GM19240 (cell line): ENCODE results near the gene MRPL46.
"Not testable (repeated sequence)": the region's sequence is repeated elsewhere in the genome, so short reads cannot be mapped to it uniquely, and the experiment has no call there.

Source experiments
- DNase-seq: peaks from one replicate; pipeline ENCODE4 v3.0.0; 2011; ENCODE audit warnings: low spot score; ENCODE audit not compliant: insufficient read length

MRPL46 gene

GRCh38 chr15:88479169-88479568 is 12.0 kb upstream of the MRPL46 start:
- no peak for DNase-seq

- no peak for DNase-seq
Measured at GRCh38 chr15:88477904-88478303, 10.7 kb upstream of the MRPL46 start.

- no peak for DNase-seq
Measured at GRCh38 chr15:88477126-88477525, 9.9 kb upstream of the MRPL46 start.

GRCh38 chr15:88476635-88477060 is 9.5 kb upstream of the MRPL46 start:
- DNase-seq, result no peak

GRCh38 chr15:88473661-88474293 is 6.6 kb upstream of the MRPL46 start:
- not testable (repeated sequence) for DNase-seq

GRCh38 chr15:88472225-88472624 is 5.0 kb upstream of the MRPL46 start:
- DNase-seq, result no peak

GRCh38 chr15:88470625-88471372 is 3.6 kb upstream of the MRPL46 start:
- DNase-seq, result no peak

GRCh38 chr15:88469321-88469720 is 2.1 kb upstream of the MRPL46 start:
- no peak for DNase-seq

GRCh38 chr15:88468721-88469120 is 1.5 kb upstream of the MRPL46 start:
- not testable (repeated sequence) for DNase-seq

GRCh38 chr15:88467935-88468528 is 844 bp upstream of the MRPL46 start:
- DNase-seq, result no peak

- DNase-seq, result no peak
Measured at GRCh38 chr15:88465633-88466224, 1.5 kb downstream of the MRPL46 start.

GRCh38 chr15:88463870-88464532 is 3.2 kb downstream of the MRPL46 start:
- DNase-seq, result no peak

GRCh38 chr15:88456733-88457132 is 10.5 kb downstream of the MRPL46 start:
- no peak for DNase-seq

- peak; percentile 20 for DNase-seq
Measured at GRCh38 chr15:88454867-88455810, 12.0 kb downstream of the MRPL46 start.

GRCh38 chr15:88454236-88454635 is 13.0 kb downstream of the MRPL46 start:
- DNase-seq, result no peak

GRCh38 chr15:88453651-88454050 is 13.5 kb downstream of the MRPL46 start:
- DNase-seq, result no peak

GRCh38 chr15:88450125-88450798 is 16.9 kb downstream of the MRPL46 start:
- peak; percentile 37 for DNase-seq

- no peak for DNase-seq
Measured at GRCh38 chr15:88449581-88449980, 17.6 kb downstream of the MRPL46 start.

GRCh38 chr15:88448991-88449461 is 18.2 kb downstream of the MRPL46 start:
- DNase-seq, result no peak

- no peak for DNase-seq
Measured at GRCh38 chr15:88447741-88448140, 19.4 kb downstream of the MRPL46 start.
